HepG2 (cell line): Measurements from ENCODE around the gene NBPF4. TPM values are rescaled to one million over a fixed set of nuclear protein-coding genes. Genes with fewer than 3 reads are reported as not detected.

Experiments used
- CCDC6 ChIP-seq: sonication (generic); formaldehyde crosslinking; IDR thresholded peaks from 2 replicates; pipeline ENCODE4 v1.8.1; 2022; ENCODE audit warnings: mild to moderate bottlenecking, missing genetic modification reagents, moderate library complexity
- ELF1 ChIP-seq: sonication (generic); formaldehyde crosslinking; IDR thresholded peaks from 2 replicates; pipeline ENCODE4 v1.4.0; 2020; ENCODE audit warnings: missing genetic modification reagents
- HMG20A ChIP-seq: IDR thresholded peaks from 2 replicates; pipeline ENCODE4 v1.6.1; 2016; ENCODE audit warnings: borderline replicate concordance
- HNF4A ChIP-seq: sonication (generic); formaldehyde crosslinking; IDR thresholded peaks from 2 replicates; pipeline ENCODE4 v1.4.0; 2020; ENCODE audit warnings: missing genetic modification reagents
- HNRNPL ChIP-seq: fragments of 200-400 bp; formaldehyde crosslinking; IDR thresholded peaks from 2 replicates; pipeline ENCODE4 v1.6.1; 2017; ENCODE audit warnings: mild to moderate bottlenecking, low read depth, low read length
- HNRNPLL ChIP-seq: fragments of 200-400 bp; formaldehyde crosslinking; IDR thresholded peaks from 2 replicates; pipeline ENCODE4 v1.6.1; 2017; ENCODE audit warnings: mild to moderate bottlenecking, low read depth, low read length; ENCODE audit not compliant: poor library complexity, severe bottlenecking
- JDP2 ChIP-seq: sonication (generic); formaldehyde crosslinking; IDR thresholded peaks from 2 replicates; pipeline ENCODE4 v1.8.1; 2022; ENCODE audit warnings: missing genetic modification reagents, borderline replicate concordance
- KAT8 ChIP-seq: IDR thresholded peaks from 2 replicates; pipeline ENCODE4 v1.6.1; 2016; ENCODE audit warnings: missing genetic modification reagents, missing compliant biosample characterization
- KDM2A ChIP-seq: sonication (generic); formaldehyde crosslinking; IDR thresholded peaks from 2 replicates; pipeline ENCODE4 v1.4.0; 2020; ENCODE audit warnings: low read depth, missing genetic modification reagents, borderline replicate concordance
- MAZ ChIP-seq, 2 experiments: sonication (generic) in 1 of 2; formaldehyde crosslinking in 1 of 2; IDR thresholded peaks; 2 replicates each; pipeline versions ENCODE4 v1.5.0 to v1.6.1; 2012 to 2020; ENCODE audit warnings: low read depth in 2 of 2, mild to moderate bottlenecking in 2 of 2, borderline replicate concordance in 1 of 2, improper control_type of control experiment in 1 of 2, low read length in 1 of 2, missing genetic modification reagents in 1 of 2, moderate library complexity in 1 of 2
- MYPOP ChIP-seq: sonication (generic); formaldehyde crosslinking; IDR thresholded peaks from 2 replicates; pipeline ENCODE4 v1.8.1; 2023; ENCODE audit warnings: mild to moderate bottlenecking, moderate library complexity, missing genetic modification reagents
- RBFOX2 ChIP-seq: fragments of 200-400 bp; formaldehyde crosslinking; IDR thresholded peaks from 2 replicates; pipeline ENCODE4 v1.6.1; 2017; ENCODE audit warnings: low read depth, mild to moderate bottlenecking, low read length
- SALL1 ChIP-seq: sonication (generic); formaldehyde crosslinking; IDR thresholded peaks from 2 replicates; pipeline ENCODE4 v1.8.0; 2022; ENCODE audit warnings: mild to moderate bottlenecking, missing genetic modification reagents
- TBX2 ChIP-seq: sonication (generic); formaldehyde crosslinking; IDR thresholded peaks from 2 replicates; pipeline ENCODE4 v1.5.0; 2020; ENCODE audit warnings: missing genetic modification reagents, mild to moderate bottlenecking, borderline replicate concordance
- TMF1 ChIP-seq: sonication (generic); formaldehyde crosslinking; IDR thresholded peaks from 2 replicates; pipeline ENCODE4 v1.8.1; 2022; ENCODE audit warnings: low read depth, missing genetic modification reagents
- ZC3H13 ChIP-seq: sonication (generic); formaldehyde crosslinking; IDR thresholded peaks from 2 replicates; pipeline ENCODE4 v1.8.1; 2023; ENCODE audit warnings: mild to moderate bottlenecking, missing genetic modification reagents, moderate library complexity
- ZFP36L2 ChIP-seq: sonication (generic); formaldehyde crosslinking; IDR thresholded peaks from 2 replicates; pipeline ENCODE4 v1.4.0; 2020; ENCODE audit warnings: missing genetic modification reagents
- ZFP41 ChIP-seq: sonication (generic); formaldehyde crosslinking; IDR thresholded peaks from 2 replicates; pipeline ENCODE4 v1.4.0; 2020; ENCODE audit warnings: mild to moderate bottlenecking, missing genetic modification reagents, borderline replicate concordance
- ZMYM4 ChIP-seq: sonication (generic); formaldehyde crosslinking; IDR thresholded peaks from 2 replicates; pipeline ENCODE4 v1.8.1; 2023; ENCODE audit warnings: mild to moderate bottlenecking, missing genetic modification reagents
- ZNF274 ChIP-seq: sonication (generic); formaldehyde crosslinking; IDR thresholded peaks from 2 replicates; pipeline ENCODE4 v1.5.1; 2020; ENCODE audit warnings: mild to moderate bottlenecking, missing genetic modification reagents
- ZNF605 ChIP-seq: sonication (generic); formaldehyde crosslinking; IDR thresholded peaks from 2 replicates; pipeline ENCODE4 v1.8.0; 2022; ENCODE audit warnings: mild to moderate bottlenecking, missing genetic modification reagents
- polyA plus RNA-seq, 8 experiments: library from polyadenylated mRNA; depleted of rRNA in 3 of 8; stranded (reverse) in 7 of 8; unstranded in 1 of 8; fragments of >200 nt; fragmentation: Illumina TruSeq in 4 of 8; extraction: Trizol in 4 of 8; gene quantifications; 2 replicates each; pipeline versions ENCODE4 v1.2.1 to v1.2.3, GENCODE V29; 2011 to 2016; ENCODE audit warnings: low read depth in 4 of 8, missing spikeins in 1 of 8, mixed read lengths in 1 of 8; ENCODE audit not compliant: insufficient read depth in 1 of 8
- total RNA-seq, 5 experiments: library from RNA; depleted of rRNA; stranded (reverse); fragments of >200 nt; fragmentation: Illumina TruSeq; extraction: Trizol; gene quantifications; 2 replicates each; pipeline ENCODE4 v1.2.3, GENCODE V29; 2016; ENCODE audit warnings: low read depth in 1 of 5

Gene NBPF4
- total and polyA plus RNA-seq, 2 of the 13 experiments (the other 11 are each of a cell fraction or from before 2014, with no cell fraction given) = not detected

- TF ChIP-seq ZMYM4 (CRISPR knock-in tag) = no peak
- no peak for TF ChIP-seq MAZ (IDR thresholded peaks at IDR 0.05; ENCODE audit: borderline replicate concordance, low read depth, low read length)
- peak; percentile 45; the same call in 1 of the 2 replicates for TF ChIP-seq MAZ (CRISPR knock-in tag; IDR thresholded peaks at IDR 0.05; ENCODE audit: low read depth)
- TF ChIP-seq SALL1 (CRISPR knock-in tag) = peak; percentile 18; the same call in 1 of the 2 replicates
- TF ChIP-seq ZC3H13 = 0 out of 2 replicates have a peak, but pooled peaks have one; percentile 54
- peak; percentile 89 for TF ChIP-seq MYPOP
- no peak for TF ChIP-seq ZFP36L2 (CRISPR knock-in tag)
- TF ChIP-seq HNRNPLL = peak; percentile 91
- TF ChIP-seq ELF1 (CRISPR knock-in tag) = peak; percentile 46; the same call in 1 of the 2 replicates
- peak; percentile 38; the same call in 1 of the 2 replicates for TF ChIP-seq KDM2A (CRISPR knock-in tag)
- peak; percentile 30; the same call in 1 of the 2 replicates for TF ChIP-seq CCDC6 (CRISPR knock-in tag)
- peak; percentile 25; the same call in 1 of the 2 replicates for TF ChIP-seq HNF4A (CRISPR knock-in tag)
- no peak for TF ChIP-seq ZFP41 (CRISPR knock-in tag)
- peak; percentile 87; the same call in 1 of the 2 replicates for TF ChIP-seq TMF1 (CRISPR knock-in tag)
- TF ChIP-seq RBFOX2 = peak; percentile 70
- 0 out of 2 replicates have a peak, but pooled peaks have one; percentile 45 for TF ChIP-seq ZNF274 (CRISPR knock-in tag)
- no peak for TF ChIP-seq JDP2 (CRISPR knock-in tag)
- no peak for TF ChIP-seq TBX2
- peak; percentile 47 for TF ChIP-seq KAT8 (CRISPR knock-in tag)
- no peak for TF ChIP-seq HMG20A (CRISPR knock-in tag)
- no peak for TF ChIP-seq ZNF605 (CRISPR knock-in tag)
- no peak for TF ChIP-seq HNRNPL
- TF ChIP-seq, all 625 proteins: peak for 70
Measured at GRCh38 chr1:108199781-108200686, 43.8 kb downstream of the NBPF4 start, which contains the start of gene SLC25A24 (continued).
